Umbilical cord (tissue), 2 donors: ENCODE measurements around the gene LRRC45. TPM values are rescaled to one million over a fixed set of nuclear protein-coding genes. Genes with fewer than 3 reads are reported as not detected.
A peak's percentile ranks its signal among the peaks of the same experiment; 100 is the strongest.

Experiments used
- DNase-seq: peaks from one replicate; pipeline ENCODE4 v3.0.0-alpha.2; 2015; ENCODE audit warnings: low spot score
- total RNA-seq: library from RNA; depleted of rRNA; stranded (reverse); fragments of >200 nt; gene quantifications from one replicate; pipeline ENCODE4 v1.2.3, GENCODE V29; 2014; ENCODE audit warnings: low replicate concordance; ENCODE audit not compliant: insufficient read depth

LRRC45 gene
- total RNA-seq, 1 donor from 2014 or later, result 4.6 TPM

- DNase-seq, result no peak
Observed at GRCh38 chr17:82062076-82062983, 39.2 kb downstream of the LRRC45 start.

- no peak for DNase-seq
Observed at GRCh38 chr17:82062984-82063368, 39.9 kb downstream of the LRRC45 start.

DNA sequence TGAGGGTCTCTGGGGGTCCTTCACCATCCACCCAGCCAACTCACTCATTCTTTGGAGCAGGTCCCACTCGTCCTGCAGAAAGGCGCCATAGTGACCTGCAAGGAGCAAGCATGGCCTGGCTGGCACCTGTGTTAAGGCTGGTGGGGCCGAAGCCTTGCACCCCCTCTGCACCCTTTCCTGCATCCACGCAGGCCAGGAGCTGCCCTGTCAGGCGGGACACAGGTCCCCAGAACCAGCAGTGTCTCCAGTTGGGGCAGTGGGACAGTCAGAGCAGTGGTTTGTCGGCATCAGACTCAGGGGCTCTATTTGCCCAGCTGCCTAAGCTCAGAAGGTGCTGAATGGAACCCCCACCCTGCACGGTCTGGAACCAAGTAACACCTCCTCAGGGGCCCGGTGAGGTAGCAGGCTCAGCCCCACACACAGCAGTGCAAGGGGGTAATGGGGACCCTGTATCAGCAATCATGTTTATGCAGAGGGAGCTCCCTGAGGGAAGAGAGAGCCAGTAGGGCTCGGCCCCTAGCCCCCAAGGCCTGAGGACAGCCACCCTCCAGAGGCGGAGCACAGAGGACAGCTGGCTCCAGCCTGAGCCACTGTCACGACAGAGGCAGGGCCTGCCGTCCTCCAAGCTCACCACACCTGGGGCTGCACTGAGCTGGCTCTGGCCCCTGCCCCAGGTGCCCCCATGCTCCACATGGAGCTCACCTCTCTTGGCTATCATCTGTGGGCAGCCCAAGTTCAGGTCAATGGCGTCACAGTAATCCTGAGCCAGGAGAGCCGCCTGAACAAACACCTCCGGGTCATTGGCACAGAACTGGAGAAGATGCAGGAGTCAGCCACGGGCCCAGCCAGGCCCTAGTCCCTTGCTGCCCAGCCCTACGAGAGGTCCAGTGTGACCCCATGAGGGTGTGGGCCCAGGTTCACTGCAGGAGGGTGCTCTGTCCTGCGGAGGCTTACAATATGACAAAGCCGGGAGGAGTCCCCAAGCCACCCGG, 40.6 kb downstream of the LRRC45 start:
- no peak for DNase-seq

DNA sequence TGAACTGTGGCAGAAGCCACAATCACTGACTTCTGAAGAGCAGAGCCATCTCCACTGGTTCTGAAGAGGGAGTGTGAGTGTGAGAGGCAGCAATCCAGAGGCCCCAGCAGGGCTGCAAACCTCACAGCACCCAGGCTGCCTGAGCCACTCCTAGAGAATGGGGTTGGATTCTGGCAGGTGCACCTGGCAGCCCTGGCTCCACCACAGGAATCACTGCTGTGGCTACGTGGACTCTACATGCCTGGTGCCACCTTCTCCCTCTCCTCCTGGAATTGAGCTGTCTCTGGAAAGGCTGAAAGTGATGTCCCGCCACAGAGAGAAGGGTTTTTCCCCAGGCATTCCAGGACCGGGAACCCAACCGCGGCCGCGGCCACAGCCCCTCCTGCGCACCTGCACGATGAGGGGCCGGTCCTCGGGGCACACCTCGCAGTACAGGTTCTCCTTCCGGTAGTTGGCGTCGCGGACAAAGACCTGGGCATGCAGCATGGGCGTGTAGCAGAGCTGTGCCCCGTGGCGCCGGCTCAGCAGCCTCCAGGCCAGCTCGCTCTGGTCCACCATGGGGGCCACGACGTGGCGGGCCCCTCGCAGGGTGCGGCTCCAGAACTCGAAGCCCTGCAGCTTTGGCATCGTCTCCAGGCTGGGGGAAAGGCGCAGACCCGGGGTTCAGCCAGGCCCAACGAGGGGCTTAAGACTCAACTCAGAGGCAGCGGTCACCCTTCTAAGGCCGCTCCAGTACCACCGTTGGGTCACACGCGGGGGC, 41.5 kb downstream of the LRRC45 start:
- DNase-seq, result no peak

DNA sequence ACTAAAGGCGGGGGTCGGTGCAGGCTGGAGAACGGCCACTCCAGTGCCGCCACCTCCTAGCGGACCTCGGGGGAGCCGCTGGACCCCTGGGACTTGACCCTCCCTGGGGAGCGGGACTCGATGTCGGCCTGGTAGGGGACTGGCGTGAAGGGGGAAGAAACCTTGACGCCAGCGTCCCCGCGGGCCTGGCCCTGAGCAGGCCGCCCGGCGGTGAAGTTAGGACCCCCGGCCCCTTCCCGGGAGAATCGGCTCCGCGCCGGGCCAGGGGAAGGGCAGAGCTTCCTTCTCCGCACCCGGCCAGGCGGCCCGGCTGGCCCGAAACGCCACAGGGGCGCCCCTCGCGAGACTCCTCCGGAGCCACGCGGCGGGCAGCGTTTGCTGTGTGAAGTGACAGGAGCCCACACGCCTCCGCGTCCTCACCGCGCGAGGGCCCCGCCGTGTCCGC, 42.1 kb downstream of the LRRC45 start:
- no peak for DNase-seq

- DNase-seq, result peak; percentile 25
Observed at GRCh38 chr17:82065638-82066303, 42.7 kb downstream of the LRRC45 start, which contains the start of gene DUS1L. Gene DUS1L (minus strand): TSS chr17:82065804. CDS start chr17:82065059, 745 bp downstream.

DNA sequence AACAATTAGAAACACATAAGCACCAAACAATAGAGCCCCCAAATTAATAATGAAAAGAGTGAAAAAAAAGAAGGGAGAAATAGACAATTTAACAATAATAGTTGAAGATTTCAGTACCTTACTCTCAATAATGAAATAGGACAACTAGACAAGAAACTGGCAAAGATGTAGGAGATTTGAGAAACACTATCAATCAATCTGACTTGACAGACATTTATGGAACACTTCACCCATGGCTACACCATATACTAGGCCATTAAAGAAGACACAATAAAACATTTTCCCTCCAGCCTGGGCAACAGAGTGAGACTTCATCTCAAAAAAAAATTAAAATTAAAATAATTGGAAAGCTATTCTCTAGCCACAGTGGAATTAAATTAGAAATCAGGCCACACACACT, 47.5 kb downstream of the LRRC45 start:
- DNase-seq, result no peak

- DNase-seq, result no peak
Observed at GRCh38 chr17:82072827-82073226, 49.7 kb downstream of the LRRC45 start.

DNA sequence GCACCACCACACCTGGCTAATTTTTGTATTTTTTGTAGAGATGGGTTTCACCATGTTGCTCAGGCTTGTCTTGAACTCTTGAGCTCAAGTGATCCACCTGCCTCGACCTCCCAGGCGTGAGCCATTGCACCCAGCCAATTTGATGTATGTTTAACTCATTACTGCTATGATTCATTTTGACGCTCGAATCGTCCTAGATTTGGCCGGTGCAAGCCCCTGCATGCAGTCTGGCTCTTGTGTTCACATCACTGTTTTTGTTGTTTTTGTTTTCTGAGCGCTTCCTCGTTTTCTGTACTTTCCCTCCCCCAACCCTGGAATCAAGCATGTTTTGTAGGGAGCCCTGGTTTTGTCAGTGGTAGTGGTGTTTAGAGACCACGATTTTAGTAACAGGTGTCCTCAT, 50.3 kb downstream of the LRRC45 start:
- DNase-seq, result no peak

- DNase-seq, result no peak
Observed at GRCh38 chr17:82076018-82076784, 53.1 kb downstream of the LRRC45 start.

DNA sequence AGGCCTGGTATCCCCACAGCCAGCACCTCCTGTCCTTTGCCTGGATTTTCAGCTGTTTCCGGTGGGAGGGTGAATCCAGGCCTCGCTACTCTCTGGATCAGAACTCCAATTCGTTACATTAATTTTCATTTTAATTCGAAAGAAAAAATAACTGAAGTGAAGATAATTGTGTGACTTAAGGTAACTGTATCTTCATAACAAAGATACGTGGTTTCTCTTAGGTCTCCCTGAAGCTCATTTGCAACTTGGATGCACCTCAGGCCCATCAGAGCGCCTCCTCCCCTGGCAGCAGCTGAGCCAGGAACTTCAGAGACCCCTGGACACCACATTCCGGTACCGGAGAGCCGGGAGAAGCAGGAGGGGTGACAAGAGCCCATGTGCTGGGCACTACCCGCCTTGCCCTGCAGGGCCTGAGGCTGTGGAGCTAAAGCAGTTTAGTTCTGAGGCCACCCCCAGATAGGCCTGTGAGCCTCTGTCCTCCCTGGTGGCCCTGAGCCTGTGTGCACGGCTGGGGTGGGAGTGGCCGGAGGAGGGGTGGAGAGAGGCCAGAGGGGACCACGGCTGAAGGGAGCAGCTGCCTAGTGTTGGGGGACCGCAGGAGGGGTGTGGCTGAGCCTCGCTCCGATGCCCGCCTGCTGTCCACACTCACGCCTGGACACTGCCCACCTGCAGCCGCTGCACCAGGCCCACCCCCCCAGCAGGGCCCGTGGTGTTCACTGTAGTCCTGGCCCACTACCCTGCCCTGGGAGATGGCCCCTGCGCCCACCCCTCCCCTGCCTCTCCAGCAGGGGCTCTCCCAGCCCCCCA, 53.9 kb downstream of the LRRC45 start:
- DNase-seq, result no peak

DNA sequence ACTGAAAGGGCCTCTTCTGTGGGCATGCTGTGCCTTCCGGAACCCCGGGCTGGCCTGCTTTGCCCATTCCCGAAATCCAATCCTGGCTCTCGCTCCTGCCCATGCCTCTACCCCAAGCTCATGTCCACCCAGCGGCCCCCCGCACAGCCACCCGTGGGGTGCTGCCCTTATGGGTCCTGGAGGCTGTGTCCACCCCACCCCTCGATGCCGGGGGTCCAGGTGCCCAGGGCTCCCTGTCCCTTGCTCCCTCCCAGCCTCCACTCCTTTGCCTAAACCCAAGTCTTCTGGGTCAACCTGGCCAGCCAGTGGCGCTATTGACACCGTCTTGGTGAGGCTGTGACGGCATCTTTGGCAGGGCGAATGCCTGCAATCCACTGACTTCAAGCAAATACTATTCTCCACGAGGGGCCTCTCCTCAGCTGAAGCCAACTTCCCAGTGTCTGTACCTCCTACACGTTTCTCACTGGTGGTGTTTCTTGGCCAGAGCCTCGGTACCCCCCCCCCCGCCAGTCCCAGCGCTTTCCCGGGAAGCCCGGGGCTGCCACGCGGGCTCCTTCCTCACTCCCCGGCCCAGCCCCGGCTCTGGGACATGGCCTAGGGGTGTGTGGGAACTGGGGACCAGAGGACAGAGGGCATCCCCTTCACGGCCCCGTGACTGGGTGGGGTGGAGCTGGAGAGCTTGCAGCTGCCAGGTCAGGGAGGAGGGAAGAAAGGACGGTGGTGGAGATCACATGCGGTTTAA, 54.7 kb downstream of the LRRC45 start:
- DNase-seq, result no peak

GRCh38 chr17:82078433-82078832, 55.3 kb downstream of the LRRC45 start:
- DNase-seq, result no peak

GRCh38 chr17:82079001-82079677, 56.0 kb downstream of the LRRC45 start:
- no peak for DNase-seq

DNA sequence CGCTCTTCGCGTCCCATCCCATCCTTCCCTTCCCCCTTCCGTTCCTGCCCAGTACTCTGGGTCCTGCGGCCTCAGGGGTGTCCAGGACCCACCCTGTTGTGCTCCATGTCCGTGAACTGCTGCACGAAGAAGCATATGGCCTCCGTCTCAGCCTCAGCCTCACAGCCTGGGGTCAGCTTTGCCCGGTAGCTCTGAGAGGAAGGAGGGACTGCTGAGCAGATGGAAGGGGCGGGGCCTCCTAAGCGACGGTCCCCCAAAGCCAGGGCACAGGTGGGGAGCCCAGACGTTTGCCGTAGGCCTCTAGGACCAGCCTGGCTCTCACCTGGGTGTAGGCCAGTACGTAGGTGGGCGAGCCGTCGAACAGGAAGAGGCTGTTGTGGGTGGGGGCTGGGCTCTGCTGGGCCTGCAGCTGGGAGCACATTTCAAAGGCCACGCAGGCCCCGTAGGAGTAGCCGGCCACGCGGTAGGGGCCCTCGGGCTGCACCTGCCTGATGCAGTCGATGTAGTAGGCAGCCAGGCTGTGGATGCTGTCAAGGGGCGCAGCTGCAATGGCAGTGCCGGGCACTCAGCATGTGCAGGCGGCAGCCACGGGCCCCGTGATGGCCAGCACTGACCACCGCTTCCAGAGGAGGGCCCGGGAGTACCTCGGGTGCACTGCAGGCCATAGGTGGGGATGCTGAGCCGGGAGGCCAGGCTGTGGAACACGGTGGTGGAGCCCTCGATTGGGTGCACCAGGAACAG, 57.1 kb downstream of the LRRC45 start:
- DNase-seq, result no peak
